Stimulated activated memory B cell treated with anti-CD40 and anti-IgM and Interleukin-4, amounts not matched to agents 10 μg/mL and 1 μg/mL and 100 μg/mL, for 72 hours (primary cell): ENCODE results near the gene PIGR.

Experiments used
- ATAC-seq: fragments of 150-1000 bp; cut with Tn5 transposase; 2 replicates; pipeline ENCODE4 v1.10.0; 2021
- H3K27ac Mint-ChIP-seq: one replicate; pipeline ENCODE4 v1.8.0; 2022; ENCODE audit warnings: mild to moderate bottlenecking, mixed read lengths
- H3K27me3 Mint-ChIP-seq: one replicate; pipeline ENCODE4 v1.8.0; 2022; ENCODE audit warnings: mixed read lengths
- H3K36me3 Mint-ChIP-seq: one replicate; pipeline ENCODE4 v1.8.0; 2022; ENCODE audit warnings: mixed read lengths
- H3K4me1 Mint-ChIP-seq: one replicate; pipeline ENCODE4 v1.8.0; 2022; ENCODE audit warnings: mixed read lengths
- H3K4me3 Mint-ChIP-seq: one replicate; pipeline ENCODE4 v1.8.0; 2022; ENCODE audit warnings: mild to moderate bottlenecking, moderate library complexity, mixed read lengths
- H3K9me3 Mint-ChIP-seq: one replicate; pipeline ENCODE4 v1.8.0; 2022; ENCODE audit warnings: mixed read lengths

PIGR gene

GRCh38 chr1:206882555-206882954 lies 63.7 kb downstream of the PIGR start:
- no peaks in the 10 kb centered on the region for H3K4me1 Mint-ChIP-seq

DNA sequence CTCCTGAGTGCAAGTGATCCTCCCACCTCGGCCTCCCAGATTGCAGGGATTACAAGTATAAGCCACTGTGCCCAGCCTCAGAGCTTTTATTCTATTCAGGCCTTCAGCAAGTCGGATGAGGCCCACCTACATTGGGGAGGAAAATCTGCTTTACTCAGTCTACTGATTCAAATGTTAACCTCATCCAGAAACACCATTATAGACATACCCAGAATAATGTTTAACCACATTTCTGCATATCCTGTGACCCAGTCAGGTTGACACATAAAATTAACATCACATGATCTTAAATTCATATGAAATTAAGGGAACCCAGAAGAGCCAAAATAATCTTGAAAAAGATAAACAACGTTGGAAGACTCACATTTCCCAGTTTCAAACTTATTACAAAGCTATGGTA lies 66.0 kb downstream of the PIGR start:
- H3K4me3 Mint-ChIP-seq = no peak overlapping the region
- ATAC-seq = no peak
- no peaks in the 10 kb centered on the region for H3K27me3 Mint-ChIP-seq
- peaks cover 24% of the 10 kb centered on the region for H3K36me3 Mint-ChIP-seq
- no peak overlapping the region for H3K27ac Mint-ChIP-seq
- peaks cover 21% of the 10 kb centered on the region for H3K9me3 Mint-ChIP-seq
- no peaks in the 10 kb centered on the region for H3K4me1 Mint-ChIP-seq

More at GRCh38 chr1:206882555-206882954, 63.7 kb downstream of the PIGR start:
- H3K4me3 Mint-ChIP-seq = no peak overlapping the region
- no peak overlapping the region for H3K27ac Mint-ChIP-seq
- H3K9me3 Mint-ChIP-seq = peaks cover 14% of the 10 kb centered on the region
- H3K27me3 Mint-ChIP-seq = no peaks in the 10 kb centered on the region
- peaks cover 8% of the 10 kb centered on the region for H3K36me3 Mint-ChIP-seq
- no peak for ATAC-seq
